Tibial nerve (tissue), 4 donors: ENCODE results near the gene USF3.

Source experiments
- CTCF ChIP-seq, 5 experiments: fragments of 200-600 bp in 3 of 5; fragments of 450-650 bp in 2 of 5; sonication (generic) in 3 of 5; IDR thresholded peaks; one replicate each; pipeline ENCODE4 v1.5.1; 2016 to 2019; ENCODE audit warnings: antibody characterized with exemption in 5 of 5, mild to moderate bottlenecking in 3 of 5, moderate library complexity in 2 of 5
- EP300 ChIP-seq, 2 donors: sonication (generic); formaldehyde crosslinking; IDR thresholded peaks; one replicate each; pipeline ENCODE4 v1.6.1; 2017; ENCODE audit warnings: antibody characterized with exemption in 2 of 2, mild to moderate bottlenecking in 1 of 2
- POLR2A ChIP-seq, 2 donors: fragments of 450-650 bp; IDR thresholded peaks; one replicate each; pipeline ENCODE4 v1.6.1; 2017; ENCODE audit warnings: antibody characterized with exemption in 2 of 2, mild to moderate bottlenecking in 2 of 2, moderate library complexity in 2 of 2

- TF ChIP-seq CTCF (IDR thresholded peaks at IDR 0.05) (no peak), POLR2A (IDR thresholded peaks at IDR 0.05) (no peak), EP300 (IDR thresholded peaks at IDR 0.05) (no peak)
Measured at GRCh38 chr3:113717308-113717707, 20.9 kb upstream of the USF3 start.
